Thyroid gland (tissue), 4 donors: ENCODE data around the gene FNTB.

ENCODE experiments used
- CTCF ChIP-seq, 6 experiments: fragments of 200-600 bp in 3 of 6; fragments of 450-650 bp in 3 of 6; sonication (generic) in 3 of 6; IDR thresholded peaks; one replicate each; pipeline ENCODE4 v1.5.1; 2016 to 2019; ENCODE audit warnings: antibody characterized with exemption in 6 of 6, mild to moderate bottlenecking in 2 of 6, inconsistent platforms in 1 of 6, moderate library complexity in 1 of 6
- POLR2A ChIP-seq, 2 donors: fragments of 450-650 bp; IDR thresholded peaks; one replicate each; pipeline ENCODE4 v1.6.1; 2017; ENCODE audit warnings: antibody characterized with exemption in 2 of 2, mild to moderate bottlenecking in 2 of 2, moderate library complexity in 1 of 2

- TF ChIP-seq POLR2A (IDR thresholded peaks at IDR 0.05) (no peak), CTCF (IDR thresholded peaks at IDR 0.05) (no peak)
Observed at GRCh38 chr14:64937171-64937820, 49.4 kb upstream of the FNTB start.
